Stimulated activated CD4-positive, alpha-beta T cell treated with anti-CD3 and anti-CD28 coated beads, Interleukin-4, amount 100 ng/mL, for 24 hours (primary cell): ENCODE results near the gene CFAP77.

Experiments
- DNase-seq: peaks from one replicate; pipeline ENCODE4 v3.0.0-alpha.2; 2020

Gene CFAP77

DNA sequence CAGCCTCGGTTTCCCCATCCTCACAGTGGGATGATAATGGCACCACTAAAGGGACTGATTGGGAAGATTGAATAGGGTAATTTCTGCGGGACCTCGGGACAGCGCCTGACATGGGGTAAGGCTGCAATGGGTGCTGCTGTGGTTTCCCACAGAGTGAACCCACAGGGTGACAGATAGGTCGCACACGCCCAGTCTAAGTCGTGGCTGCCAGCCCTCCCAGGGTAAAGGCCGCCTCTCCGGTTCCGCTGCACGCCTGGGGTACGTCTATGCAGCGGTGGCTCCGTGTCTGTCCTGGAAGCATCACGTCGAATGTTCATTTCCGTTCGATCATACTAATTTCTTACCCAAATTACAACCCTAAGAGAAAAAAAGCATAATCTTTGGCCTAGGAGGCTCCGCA lies 631 bp downstream of the CFAP77 start:
- peak; percentile 16 for DNase-seq

DNA sequence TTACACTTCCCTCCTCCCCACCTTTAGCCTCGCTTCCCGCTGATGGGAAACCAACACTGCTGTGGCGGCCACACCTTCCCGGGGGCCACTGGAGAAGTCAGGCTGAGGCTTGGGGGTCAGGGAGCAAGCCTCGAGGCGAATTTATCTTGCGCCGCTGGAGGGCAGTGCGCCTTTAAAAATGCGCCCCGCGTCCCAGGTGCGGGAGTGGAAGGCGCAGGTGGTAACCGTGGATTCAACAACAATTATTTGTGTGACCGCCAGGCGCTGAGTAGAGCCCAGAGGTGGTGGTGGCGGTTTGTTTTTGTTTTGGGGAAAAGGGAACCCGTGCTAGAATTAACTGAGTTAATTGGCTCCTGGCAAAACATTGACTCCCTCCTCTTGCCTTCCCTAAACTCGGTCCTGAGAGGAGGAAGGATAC lies 1.1 kb downstream of the CFAP77 start:
- peak; percentile 73 for DNase-seq

DNA sequence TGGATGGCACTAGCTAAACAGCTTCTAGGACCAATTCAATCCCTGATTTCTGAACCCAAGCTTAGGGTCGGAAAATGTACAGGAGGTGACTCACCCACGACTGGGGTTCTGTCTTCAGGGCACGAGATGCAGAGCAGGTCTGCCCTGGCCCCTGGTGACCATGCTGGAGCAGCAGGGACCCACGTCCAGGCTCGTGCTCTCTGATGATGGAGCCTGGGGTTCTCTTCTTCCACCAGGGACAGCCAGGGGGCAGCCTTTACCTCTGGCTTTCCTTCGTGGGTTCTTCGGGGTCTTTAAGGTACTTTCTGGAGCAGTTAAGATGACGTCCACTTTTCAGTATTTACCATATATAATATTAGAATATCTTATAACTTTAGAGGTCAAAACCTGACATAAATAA lies 2.1 kb downstream of the CFAP77 start:
- DNase-seq, result peak; percentile 24

DNA sequence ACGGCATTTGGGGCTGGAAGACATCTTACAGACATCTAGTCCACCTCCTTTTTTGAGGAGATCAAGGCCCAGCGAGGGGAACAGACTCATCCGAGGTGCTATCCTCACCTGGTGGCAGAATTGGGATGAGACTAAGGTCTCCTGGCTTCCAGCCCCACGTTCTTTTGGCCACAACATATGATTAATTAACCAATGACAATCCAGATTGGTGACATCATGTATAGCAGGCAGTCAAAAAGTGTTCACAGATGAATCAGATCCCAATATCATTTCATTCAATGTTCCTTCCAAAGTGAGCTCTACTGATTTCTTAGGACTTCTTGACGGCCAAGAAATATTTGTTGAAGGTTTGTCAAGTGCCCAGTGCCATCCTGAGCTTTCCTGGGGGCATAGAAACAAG lies 3.9 kb downstream of the CFAP77 start:
- no peak for DNase-seq

DNA sequence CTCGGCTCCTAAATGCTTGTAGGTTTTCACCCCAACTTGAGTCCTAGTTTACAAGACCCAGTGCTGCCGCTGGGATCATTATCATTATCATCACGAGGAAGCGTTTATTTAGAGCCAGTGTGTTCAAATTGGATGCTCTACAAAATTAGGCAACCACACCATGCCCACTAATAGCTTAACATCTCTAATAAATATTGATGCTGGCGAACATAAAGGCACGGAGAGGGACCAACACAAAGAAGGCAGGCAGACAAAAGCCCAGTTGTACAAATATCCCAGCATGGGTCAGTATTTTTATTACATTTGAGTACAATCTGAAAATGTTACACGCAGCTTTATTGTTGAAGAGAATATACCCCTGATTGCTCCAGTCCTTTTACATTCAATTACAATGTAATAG lies 4.7 kb downstream of the CFAP77 start:
- no peak for DNase-seq

DNA sequence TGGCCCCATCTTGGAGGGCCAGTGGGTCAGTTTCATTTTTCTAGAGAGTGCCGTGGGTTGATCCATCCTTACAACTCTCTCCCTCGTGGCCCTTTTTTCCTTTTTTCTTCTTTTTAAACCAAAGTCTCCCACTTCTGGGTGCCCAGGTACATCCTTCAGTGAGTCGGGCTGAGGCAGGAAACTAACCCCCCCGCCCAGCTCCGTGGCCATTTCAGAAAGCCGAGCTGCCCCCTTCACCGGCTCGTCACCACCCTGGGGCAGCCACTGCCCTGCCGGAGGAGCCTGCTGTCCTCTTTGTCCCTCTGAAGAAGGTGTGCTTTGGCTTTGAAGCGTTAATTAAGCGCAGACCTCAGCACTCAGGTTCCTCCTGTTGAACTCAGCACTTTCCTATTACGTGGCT lies 5.2 kb downstream of the CFAP77 start:
- no peak for DNase-seq

DNA sequence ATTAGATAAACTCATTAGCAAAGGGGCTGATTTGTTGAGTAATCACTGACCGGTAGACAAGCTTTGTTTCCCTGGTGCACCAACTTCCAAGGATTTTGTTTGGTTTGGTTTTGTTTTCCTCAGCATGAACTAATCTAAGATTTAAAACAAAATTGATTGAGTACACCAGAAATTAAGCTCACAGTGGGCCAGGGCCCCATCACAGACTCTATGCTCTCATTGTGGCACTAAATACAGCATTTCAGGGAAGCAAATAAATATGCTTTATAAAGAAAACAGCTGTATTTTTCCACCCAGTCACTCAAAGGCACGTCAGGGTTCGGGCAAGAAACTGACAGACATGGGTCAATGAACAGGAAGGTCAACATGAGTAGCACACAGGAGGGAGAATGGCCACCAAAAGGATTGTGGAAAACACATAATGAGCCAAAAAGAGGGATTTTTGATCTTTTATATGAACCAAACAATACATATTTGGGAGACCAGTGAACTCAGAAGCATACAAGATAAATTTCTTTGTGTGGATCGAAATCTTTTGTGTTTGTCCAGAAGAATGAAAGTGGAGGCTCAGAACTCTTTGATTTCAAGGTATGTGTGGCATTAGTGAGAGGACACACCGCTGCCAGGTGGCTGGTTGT lies 8.8 kb downstream of the CFAP77 start:
- no peak for DNase-seq

DNA sequence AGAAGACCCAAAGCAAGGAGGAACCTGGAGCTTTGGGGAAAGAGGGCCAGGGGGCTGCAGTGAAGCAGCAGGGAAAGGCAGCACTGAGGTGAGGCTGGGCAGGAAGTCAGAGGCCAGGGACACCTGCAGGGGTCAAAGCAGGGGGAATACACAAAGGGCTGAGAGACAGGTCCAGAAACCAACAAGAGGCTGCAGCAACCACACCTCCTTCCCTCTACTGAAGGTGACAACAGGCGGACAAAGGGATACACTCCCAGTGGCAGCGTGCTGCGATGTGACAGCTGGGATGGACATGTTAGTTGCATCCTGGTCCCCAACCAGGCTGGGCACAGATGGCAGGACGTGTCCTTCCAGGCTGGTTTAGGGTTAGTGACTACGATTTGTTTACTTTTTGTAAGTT lies 12.6 kb downstream of the CFAP77 start:
- DNase-seq, result no peak

DNA sequence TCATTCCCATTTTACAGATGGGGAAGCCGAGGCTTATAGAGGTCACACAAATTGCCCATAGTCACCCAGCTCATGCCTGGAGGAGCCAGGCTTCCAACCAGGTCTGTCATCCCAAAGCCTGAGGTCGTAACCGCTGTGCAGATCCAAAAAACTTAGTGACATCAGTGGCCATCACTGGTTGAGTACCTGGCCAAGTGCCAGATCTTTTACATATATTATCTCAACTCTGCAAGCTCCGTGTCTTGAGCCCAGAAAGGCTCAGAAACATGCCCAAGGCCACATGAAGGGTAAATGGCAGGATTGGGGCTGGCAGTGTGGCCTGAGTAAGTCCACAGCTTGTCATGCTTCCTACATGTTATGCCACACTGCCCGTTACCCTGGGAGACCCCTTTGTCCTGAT lies 13.5 kb downstream of the CFAP77 start:
- DNase-seq, result no peak

DNA sequence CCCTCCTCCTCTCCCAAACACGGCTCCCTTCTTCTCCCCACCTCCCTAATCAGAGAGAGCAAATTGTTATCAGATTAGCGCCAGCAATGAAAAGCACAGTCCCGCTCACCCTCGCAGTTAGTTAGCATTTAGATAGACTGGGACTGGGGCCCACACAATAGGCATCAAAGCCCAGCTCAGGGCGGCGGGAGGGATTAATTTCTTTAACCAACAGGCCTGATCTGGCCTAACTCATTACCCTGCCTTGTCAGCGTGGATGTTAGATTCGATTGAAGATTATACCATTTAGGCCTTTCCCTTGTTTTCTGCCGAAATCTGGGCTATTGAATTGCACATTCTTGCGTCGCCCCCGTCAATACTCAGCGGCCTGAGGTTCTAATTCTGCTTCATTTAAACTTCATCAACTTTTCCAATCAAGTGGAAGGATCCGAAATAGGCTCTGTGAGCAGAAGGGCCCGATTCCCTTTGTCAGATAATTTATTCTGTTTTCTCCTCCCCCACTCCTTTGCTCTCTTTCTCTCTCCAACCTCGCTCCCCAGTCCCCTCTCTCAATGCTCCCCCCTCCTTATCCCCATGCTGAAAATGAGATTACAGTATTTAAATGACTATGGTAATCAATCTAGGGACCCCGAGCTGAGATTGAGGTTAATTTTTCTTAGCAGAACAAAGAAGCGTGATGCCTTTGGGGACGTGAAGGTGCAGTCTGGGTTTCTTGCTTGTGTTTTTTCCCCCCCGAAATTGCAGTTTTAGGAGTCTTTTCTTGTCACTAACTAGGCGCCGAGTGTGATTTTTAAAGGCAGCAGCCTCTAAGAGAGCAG lies 15.1 kb downstream of the CFAP77 start:
- no peak for DNase-seq

DNA sequence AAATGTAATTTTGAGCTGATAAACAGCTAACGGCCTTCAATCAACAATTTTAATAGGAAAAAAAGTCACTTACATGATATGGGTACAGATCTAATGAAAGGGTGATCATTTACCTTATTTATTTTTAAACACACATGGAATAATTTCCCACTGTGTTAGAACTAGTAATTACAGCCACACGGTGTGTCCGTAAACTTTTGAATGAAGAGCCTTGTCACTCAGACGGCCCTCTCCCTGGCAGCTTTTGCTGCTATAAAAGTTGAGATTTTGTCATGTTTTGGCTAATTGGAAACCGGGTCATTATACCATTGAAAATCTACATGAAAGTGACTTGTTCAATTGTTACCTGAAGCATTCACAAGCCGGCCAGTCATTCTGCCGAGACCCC lies 15.7 kb downstream of the CFAP77 start:
- DNase-seq, result no peak

DNA sequence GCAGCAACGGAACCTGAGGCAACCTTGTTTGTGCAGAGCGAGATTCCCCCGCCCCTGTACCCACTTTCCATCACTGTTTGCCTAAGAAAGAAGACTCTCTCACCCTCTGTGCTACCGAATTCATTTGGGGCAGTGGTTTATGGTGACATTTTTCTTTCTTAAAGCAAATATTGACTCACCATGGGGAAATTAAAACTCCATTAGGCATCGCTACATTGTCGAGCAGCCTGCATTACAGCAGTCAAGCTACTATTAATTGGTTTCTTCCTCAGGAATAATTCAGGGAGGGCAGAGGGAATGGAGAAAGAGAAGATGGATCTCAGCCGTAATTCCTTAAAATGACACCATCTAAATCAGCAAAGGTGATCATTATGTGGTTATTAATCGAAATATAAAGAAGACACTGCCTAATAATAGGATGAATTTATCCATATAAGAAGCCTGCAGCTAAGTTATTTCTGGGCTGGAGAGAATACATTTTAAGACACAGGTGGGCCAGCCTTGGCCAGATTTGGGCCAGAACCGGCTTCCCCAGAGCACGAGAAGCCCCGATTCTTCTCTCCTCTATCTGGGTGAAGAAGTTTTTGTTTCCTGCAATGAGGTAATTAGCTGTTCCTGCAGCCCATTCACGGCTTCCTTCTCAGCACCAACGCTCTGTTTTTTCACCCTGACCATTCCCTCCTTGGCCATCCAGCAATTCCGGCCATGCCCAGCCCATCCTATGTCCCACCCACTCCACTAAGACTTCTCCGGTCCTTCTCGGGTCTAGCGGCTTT lies 16.8 kb downstream of the CFAP77 start:
- DNase-seq, result no peak

DNA sequence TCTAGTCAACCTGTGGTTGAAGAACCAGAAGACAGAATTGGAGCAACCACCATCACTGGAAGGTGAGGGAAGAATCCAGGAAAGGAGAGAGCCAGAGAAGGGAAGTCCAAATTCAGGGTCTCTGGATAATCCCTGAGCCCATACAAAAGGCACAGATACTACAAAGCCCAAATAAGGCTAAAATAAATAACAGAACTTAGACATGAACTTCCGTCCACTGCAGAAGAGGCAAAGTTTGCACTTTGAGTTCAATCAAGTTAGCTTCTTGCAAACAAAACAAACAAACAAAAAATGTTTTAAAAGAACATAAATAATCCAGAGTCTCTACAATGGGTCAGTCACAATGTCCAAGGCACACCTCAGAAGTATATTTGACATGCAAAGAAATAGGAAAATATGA lies 21.0 kb downstream of the CFAP77 start:
- DNase-seq, result no peak

DNA sequence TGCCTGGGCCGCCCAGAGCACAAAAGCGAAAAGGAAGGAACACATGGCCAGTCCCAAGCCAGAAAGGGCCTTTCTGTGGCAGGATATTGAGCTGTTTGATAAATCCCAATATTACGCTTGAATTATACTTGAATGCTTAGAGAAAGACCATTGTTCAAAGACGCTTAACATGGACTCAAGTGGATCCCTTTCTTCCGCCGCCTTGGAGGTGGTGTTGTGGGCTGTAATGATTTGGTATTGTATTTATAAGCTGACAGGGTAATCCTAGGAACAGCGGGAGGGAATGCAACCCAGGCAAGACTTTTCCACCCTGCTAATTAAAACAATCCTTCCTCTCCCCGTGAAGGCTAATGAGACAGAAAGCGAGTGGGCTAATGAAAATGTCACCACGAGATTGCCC lies 24.9 kb downstream of the CFAP77 start:
- no peak for DNase-seq

DNA sequence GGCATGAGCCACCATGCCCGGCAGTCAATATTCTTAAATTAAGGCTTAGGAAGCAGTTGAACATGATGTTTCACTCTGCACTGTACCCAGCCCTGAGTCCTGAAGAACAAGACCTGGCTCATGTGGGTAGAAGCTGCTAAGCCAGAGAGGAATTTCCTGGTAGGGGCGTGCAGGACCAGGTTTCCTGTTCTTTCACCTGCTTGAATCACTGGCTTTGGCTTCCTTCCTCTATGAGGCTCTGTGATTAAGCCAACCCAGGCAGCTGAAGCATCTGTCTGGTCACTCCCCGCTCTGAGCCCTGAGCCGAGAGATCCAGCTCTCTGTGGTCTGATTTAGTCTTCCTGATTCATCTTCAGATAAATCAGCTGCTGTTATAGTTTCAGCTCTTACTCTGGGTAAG lies 29.1 kb downstream of the CFAP77 start:
- DNase-seq, result no peak

DNA sequence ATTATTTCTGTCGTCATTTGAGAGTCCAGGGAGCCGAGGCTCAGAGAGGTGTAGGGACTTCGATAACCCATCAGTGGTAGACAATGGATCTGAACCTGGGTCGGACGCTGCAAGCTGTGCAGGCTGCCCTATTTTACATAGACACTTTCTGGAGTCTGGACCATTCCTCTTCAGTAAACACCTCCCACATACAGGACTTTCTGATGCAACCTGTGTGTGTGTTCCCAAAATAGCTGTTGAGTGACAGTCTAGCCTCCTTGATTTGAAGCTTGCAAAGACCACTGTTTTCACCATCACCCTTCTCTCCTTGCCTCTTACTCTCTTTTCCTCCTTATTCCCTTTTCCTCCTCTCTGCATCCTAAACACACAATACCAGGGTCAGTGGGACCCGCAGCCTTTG lies 30.7 kb downstream of the CFAP77 start:
- no peak for DNase-seq

DNA sequence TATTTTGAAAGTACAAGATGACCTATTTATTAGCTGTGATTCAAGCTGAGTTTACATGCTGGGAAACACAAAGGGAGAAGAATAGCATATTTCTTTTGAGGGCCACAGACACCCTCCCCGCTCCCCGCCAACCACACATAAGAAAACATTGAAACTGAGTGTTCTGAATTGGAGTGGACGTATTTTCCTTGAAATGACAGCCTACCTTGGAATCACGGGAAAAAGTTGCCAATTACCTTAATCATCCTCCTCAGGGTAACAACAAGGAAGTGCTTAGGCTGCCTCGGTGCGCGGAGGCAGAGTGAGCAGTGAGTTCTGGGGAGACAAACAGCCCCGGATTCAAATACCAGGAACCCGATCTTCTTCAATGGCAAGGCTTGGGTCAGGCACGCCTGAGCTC lies 31.4 kb downstream of the CFAP77 start:
- DNase-seq, result no peak

DNA sequence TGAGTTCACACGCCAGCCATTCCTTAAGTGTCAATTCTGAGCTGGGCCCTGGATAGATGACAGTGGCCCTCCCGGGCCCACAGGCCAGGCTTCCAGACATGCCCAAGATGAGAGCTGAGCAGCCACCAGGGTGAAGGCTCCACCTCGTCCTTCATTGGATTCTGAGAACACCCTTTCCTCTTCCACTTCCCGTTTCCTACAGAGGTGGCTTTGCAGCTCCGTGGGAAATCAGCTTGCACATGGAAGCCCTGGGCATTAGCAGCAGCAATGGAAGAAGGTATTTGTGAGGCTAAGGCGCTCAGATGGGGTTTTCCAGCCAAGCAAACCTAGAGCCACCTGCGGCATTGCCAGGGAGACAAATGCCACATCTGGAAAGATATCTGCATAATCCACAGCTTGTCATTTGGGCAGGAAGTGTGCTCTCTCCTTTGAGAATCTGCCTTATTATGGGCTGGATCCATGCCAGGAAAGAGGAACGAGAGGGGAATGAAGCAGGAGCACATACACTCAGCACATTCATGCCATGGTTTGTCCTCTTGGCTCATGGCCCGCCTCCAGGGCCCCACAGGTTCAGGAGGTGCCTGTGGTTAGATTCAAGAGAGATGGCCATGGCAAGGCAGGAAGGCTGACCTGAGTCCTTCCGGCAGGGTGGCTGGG lies 34.1 kb downstream of the CFAP77 start:
- no peak for DNase-seq

DNA sequence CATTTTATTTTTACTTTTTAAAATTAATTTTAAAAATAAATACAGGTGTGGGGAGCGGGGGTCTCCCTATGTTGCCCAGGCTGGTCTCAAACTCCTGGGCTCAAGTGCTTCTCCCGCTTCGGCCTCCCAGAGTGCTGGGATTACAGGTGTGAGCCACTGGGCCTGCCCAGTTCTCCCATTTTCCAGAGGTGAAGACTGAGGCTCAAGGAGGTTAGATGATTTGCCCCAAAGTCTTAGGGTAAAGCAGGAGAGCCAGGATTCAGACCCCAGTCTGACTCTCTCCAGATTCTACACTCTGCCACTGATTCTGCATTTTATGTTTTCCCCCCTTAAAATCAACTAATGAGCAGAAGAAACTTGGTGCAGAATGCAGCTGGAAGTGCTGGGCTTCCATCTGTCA lies 36.9 kb downstream of the CFAP77 start:
- no peak for DNase-seq

DNA sequence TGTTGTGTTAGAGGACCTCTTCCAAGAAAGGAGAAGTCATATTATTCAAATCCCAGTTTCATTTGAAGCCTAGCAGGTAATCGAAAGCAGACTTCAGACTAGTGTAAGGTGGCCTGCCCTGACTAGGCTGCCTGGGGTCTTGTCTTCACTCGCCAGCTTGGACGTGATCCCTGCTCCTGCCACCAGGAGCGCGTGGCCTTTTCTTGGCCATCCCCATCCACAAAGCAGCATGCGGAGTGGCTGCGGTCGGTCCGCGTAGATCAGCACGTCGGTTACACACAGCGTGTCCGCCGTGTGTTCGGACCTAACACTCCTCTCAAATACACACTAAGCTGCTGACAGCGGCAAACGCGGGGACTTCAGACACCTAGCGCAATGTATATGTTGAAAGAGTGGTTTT lies 37.3 kb downstream of the CFAP77 start:
- DNase-seq, result no peak

DNA sequence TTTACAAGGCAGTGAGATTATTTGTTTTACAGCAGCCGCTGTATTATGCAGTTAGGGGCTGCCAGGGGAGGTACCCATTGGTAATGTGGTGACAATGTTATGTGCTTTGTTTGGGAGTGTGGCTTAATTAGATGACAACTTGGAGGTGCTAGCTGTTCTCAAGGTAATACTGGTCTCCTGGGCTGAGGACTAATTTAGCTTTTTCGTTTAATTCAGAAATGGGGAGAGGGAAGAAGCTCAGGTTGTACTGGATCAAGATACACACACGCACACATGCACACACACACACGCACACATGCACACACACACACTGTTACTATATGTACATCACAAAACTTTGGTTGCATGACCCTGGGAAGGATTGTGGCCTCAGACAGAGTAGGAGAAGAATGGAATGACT lies 37.9 kb downstream of the CFAP77 start:
- DNase-seq, result no peak

DNA sequence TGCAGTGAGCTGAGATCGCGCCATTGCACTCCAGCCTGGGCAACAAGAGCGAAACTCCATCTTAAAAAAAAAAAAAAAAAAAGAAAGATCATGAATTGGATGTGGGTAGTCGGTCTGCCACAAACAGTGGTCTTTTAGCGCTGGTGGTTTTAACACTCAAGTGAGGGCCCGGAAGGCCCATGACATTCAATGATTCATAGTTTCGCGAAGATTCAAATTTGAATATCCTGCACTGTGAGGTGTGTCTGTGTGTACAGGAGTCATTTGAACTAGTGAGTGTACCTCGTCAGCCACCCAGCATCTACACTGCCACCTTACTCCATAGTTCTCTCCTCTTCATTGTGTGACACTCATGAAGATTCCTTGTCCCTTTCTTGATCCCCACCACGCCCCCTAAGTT lies 41.3 kb downstream of the CFAP77 start:
- peak; percentile 11 for DNase-seq

DNA sequence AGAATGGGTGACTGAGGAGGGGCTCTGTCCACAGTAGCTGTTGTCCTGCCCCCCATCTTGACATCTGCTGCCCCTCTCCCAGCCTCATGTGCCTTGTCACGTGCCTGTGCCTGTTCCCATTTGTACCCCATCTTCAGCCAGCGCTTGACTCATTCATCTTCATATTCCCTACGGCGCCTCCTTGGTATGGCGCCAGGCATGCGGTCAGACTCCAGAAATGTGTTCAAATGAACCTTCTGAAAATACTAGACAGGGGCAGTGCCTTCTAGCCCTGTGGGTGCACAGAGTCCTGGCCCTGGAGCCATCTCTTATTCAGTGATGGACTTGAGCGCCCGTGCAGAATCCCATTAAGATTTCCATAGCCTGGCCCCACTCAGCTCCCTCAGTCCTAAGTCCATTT lies 46.2 kb downstream of the CFAP77 start:
- DNase-seq, result no peak
